ENCODE results near the gene YTHDC1.

Gene YTHDC1

DNA sequence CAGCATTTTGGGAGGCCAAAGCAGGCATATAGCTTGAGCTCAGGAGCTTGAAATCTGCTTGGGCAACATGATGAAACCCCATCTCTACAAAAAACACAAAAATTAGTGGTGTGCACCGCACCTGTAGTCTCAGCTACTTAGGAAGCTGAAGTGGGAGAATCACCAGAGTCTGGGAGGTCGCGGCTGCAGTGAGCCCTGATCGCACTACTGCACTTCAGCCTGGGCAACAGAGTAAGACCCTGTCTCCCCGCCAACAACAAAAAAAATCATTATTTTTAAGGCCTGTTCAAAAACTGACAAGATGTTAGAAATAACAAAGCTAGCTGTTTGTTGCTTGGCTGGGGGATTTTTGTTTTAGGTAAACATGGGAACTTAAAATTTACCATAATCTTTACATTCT lies 5.1 kb downstream of the YTHDC1 start:
- Mint-ChIP-seq H3K27ac (peak overlapping the region; percentile 4), H3K4me1 (ENCODE audit: low read depth) (peaks cover 40% of the 10 kb centered on the region), H3K4me3 (no peak overlapping the region), H3K9me3 (no peaks in the 10 kb centered on the region), H3K36me3 (ENCODE audit: low read depth) (peaks cover 20% of the 10 kb centered on the region), H3K27me3 (ENCODE audit: low read depth) (no peaks in the 10 kb centered on the region)
- no peak for DNase-seq (ENCODE audit: low spot score)

DNA sequence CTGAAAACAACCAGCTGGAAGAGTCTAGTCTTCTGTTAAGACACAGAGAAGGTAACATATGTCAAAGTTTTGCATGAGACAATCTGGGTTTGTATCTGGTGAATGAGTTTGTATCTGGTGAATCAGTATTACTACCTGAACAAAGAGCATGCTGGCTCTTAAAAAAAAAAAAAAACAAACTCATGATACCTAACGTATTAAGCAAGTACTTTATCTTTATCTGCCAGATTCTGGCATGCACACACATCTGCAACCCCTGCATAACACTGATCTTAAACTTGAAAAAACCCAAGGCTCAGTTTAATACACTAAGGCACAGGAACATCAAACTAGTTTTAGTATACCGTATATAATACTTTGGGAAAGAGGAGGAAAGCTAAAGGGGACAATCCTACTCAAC lies 5.8 kb downstream of the YTHDC1 start:
- Mint-ChIP-seq H3K4me3 (no peak overlapping the region), H3K4me1 (ENCODE audit: low read depth) (peaks cover 43% of the 10 kb centered on the region), H3K27ac (no peak overlapping the region), H3K27me3 (ENCODE audit: low read depth) (no peaks in the 10 kb centered on the region), H3K9me3 (no peaks in the 10 kb centered on the region), H3K36me3 (ENCODE audit: low read depth) (peaks cover 20% of the 10 kb centered on the region)
- no peak for DNase-seq (ENCODE audit: low spot score)

DNA sequence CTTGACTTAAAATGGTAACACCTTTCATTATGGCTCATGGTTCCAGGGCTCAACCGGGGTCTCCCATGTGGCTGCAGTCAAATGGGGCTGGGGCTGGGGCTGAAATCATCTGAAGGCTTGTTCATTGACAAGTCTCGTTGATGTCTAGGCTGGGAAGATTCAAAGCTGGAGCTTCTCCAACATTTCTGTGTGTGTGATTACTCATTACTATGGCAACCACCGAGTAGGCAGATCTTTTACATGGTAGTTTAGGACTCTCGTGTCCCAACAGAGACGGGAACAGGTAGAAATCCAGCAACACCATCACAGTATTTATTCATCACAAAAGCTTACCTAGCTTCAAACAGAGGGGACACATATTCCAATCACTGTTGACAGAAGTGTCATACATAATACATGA lies 7.8 kb downstream of the YTHDC1 start:
- peaks cover 19% of the 10 kb centered on the region for H3K36me3 Mint-ChIP-seq (ENCODE audit: low read depth)
- no peak for DNase-seq (ENCODE audit: low spot score)
- no peaks in the 10 kb centered on the region for H3K27me3 Mint-ChIP-seq (ENCODE audit: low read depth)
- no peak overlapping the region for H3K4me3 Mint-ChIP-seq
- H3K4me1 Mint-ChIP-seq (ENCODE audit: low read depth), result peaks cover 33% of the 10 kb centered on the region
- no peak overlapping the region for H3K27ac Mint-ChIP-seq
- H3K9me3 Mint-ChIP-seq, result no peaks in the 10 kb centered on the region

DNA sequence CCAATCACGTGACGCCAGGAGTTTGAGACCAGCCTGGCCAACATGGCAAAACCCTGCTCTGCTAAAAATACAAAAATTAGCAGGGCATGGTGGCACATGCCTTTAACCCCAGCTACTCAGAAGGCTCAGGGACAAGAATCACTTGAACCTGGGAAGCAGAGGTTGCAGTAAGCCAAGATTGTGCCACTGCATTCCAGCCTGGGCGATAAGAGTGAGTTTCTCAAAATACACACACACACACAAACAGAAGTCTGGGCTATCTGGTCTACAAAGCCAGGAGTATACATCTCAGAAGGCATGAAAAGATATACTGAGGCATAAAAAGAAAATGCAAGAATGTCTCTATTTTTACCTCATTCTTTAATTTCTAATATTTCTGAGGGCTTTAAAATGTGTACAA lies 11.3 kb downstream of the YTHDC1 start:
- no peaks in the 10 kb centered on the region for H3K9me3 Mint-ChIP-seq
- no peak overlapping the region for H3K27ac Mint-ChIP-seq
- no peak overlapping the region for H3K4me3 Mint-ChIP-seq
- H3K36me3 Mint-ChIP-seq (ENCODE audit: low read depth), result peaks cover 23% of the 10 kb centered on the region
- no peaks in the 10 kb centered on the region for H3K27me3 Mint-ChIP-seq (ENCODE audit: low read depth)
- H3K4me1 Mint-ChIP-seq (ENCODE audit: low read depth), result peaks cover 24% of the 10 kb centered on the region
- DNase-seq (ENCODE audit: low spot score), result no peak

DNA sequence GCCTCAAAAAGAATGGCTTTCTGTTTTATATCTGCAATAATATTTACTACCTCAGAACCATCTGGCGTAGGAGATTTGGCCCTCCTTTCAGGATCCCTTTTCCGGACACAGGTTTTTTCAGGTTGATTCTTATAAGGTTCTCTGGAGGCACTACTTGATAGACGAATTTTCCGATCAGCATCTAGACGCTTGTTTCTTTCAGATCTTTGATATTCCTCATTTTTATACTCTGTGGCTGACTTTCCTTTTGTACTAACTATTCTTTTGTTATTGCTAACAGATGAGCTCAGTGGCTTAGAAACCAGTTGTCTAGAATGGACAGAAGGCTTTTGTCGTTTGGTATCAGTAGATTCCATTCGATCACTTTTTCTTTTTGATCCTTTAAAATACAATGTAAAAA lies 12.4 kb downstream of the YTHDC1 start:
- Mint-ChIP-seq H3K4me1 (ENCODE audit: low read depth) (peaks cover 27% of the 10 kb centered on the region), H3K27ac (no peak overlapping the region), H3K4me3 (no peak overlapping the region), H3K9me3 (no peaks in the 10 kb centered on the region), H3K36me3 (ENCODE audit: low read depth) (peaks cover 32% of the 10 kb centered on the region), H3K27me3 (ENCODE audit: low read depth) (no peaks in the 10 kb centered on the region)
- DNase-seq (ENCODE audit: low spot score), result no peak

DNA sequence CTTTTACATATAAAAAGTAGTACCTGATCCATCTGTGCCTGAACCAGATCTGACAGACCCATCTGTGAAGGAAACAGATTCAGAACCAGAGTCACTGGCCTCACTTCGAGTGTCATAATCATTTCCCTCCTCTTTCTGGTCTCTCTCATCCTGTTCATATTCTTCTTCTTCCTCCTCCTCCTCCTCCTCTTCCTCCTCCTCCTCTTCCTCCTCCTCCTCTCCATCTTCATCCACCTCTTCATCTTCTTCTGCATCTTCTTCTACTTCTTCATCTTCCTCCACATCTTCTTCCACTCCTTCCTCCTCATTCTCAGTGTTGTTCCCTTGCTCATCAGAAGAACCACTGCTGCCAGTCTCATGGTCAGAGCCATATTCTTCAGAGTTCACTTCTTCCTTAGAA lies 12.9 kb downstream of the YTHDC1 start:
- H3K27ac Mint-ChIP-seq, result no peak overlapping the region
- H3K4me3 Mint-ChIP-seq, result no peak overlapping the region
- no peak for DNase-seq (ENCODE audit: low spot score)
- H3K36me3 Mint-ChIP-seq (ENCODE audit: low read depth), result peaks cover 34% of the 10 kb centered on the region
- H3K4me1 Mint-ChIP-seq (ENCODE audit: low read depth), result peaks cover 24% of the 10 kb centered on the region
- no peaks in the 10 kb centered on the region for H3K9me3 Mint-ChIP-seq
- no peaks in the 10 kb centered on the region for H3K27me3 Mint-ChIP-seq (ENCODE audit: low read depth)

DNA sequence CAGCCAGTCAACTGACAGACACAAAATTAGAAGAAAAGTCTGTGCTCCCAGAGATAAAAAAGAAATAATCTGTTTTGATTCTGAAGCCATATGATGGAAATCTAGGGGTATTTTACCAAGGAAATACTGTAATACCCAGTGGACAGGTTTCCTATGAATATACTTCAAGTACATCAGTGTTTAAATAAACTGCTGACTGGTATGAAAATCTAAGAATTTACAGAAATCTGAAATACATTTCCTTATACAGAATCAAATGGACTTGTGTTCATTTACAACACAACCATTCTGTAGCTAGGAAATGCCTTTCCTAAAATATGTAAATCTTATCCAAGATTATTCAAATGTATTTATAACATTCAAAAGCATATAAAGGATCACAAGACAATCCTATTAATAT lies 13.4 kb downstream of the YTHDC1 start:
- peaks cover 37% of the 10 kb centered on the region for H3K36me3 Mint-ChIP-seq (ENCODE audit: low read depth)
- H3K4me3 Mint-ChIP-seq, result no peak overlapping the region
- no peak overlapping the region for H3K27ac Mint-ChIP-seq
- no peak for DNase-seq (ENCODE audit: low spot score)
- H3K27me3 Mint-ChIP-seq (ENCODE audit: low read depth), result no peaks in the 10 kb centered on the region
- H3K9me3 Mint-ChIP-seq, result no peaks in the 10 kb centered on the region
- H3K4me1 Mint-ChIP-seq (ENCODE audit: low read depth), result peaks cover 21% of the 10 kb centered on the region

DNA sequence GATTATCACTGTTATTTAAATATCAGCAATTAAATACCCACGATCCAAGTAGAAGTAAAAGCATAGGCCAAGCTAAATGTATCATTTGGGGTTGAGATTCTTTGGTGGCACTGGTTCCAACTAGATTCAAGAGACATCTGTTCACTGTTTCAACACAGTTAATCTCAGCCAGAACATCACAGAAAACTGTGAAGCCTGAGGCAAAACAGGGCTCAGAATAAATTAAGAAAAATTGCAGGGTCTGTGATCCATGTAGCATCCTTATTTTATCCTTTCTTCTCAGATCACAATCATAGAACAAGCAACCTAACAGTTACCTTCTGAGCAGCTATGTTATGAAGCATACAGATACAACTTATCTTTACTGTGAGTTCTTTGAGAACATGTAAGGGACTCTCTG lies 23.7 kb downstream of the YTHDC1 start:
- Mint-ChIP-seq H3K36me3 (ENCODE audit: low read depth) (peaks cover 51% of the 10 kb centered on the region), H3K27ac (no peak overlapping the region)
- DNase-seq (ENCODE audit: low spot score), result no peak

DNA sequence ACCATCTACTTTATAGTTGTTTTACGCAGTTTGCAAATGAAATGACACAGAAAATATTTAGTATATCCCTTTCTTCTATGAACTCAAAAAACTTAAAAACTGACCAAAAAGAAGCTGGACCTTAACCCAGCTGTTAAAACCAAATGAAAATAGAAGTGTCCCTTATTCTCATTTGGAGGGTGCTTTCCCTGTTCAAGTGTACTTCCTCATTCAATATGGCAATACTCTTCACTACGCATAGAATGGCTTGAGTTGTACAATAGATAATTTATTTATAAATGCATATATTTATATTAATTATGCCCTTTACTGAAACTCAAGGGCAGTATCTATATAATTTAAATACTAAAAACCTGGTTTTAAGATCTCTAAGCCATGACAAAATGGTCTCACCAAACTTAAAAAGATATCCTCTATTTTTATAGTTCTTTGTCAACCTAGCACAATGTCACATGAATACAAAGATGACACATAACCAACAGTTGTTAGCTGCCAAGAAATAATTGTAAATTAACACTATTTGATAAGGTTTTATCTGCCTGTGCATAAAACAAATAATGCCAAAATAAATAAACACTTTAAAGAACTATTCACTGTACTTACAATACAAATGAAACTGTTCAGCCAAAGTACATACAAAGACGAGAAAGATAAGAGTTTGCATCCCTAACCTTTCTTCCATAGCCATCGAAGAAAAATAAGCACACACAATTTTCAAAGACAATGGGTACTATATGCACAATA lies 25.2 kb downstream of the YTHDC1 start:
- no peaks in the 10 kb centered on the region for H3K9me3 Mint-ChIP-seq
- peaks cover 51% of the 10 kb centered on the region for H3K36me3 Mint-ChIP-seq (ENCODE audit: low read depth)
- DNase-seq (ENCODE audit: low spot score), result no peak
- H3K4me1 Mint-ChIP-seq (ENCODE audit: low read depth), result peaks cover 2% of the 10 kb centered on the region
- H3K27me3 Mint-ChIP-seq (ENCODE audit: low read depth), result no peaks in the 10 kb centered on the region
- no peak overlapping the region for H3K4me3 Mint-ChIP-seq
- peak overlapping the region; percentile 8 for H3K27ac Mint-ChIP-seq

More for the DNA sequence above, 23.7 kb downstream of the YTHDC1 start:
- H3K4me3 Mint-ChIP-seq, result no peak overlapping the region
- peaks cover 2% of the 10 kb centered on the region for H3K4me1 Mint-ChIP-seq (ENCODE audit: low read depth)
- H3K9me3 Mint-ChIP-seq, result no peaks in the 10 kb centered on the region
- no peaks in the 10 kb centered on the region for H3K27me3 Mint-ChIP-seq (ENCODE audit: low read depth)

DNA sequence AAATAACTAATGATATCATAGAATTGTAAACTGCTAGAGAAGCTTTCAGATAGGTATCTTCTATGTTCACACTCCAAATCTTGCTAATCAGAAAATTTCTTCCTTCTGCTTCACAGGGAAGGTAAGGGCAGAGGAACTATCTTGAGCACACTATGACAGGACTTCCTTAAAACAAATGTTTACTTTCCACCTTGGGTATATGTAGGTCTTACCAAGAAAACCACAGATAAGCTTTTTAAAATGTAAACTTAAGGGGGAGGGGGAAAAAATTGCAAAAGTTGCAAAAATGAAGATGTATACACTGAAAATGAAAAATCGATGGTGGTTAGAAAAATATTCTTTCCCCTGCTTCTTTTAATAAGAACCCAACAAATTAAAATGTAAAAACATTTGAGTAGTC lies 30.9 kb downstream of the YTHDC1 start:
- Mint-ChIP-seq H3K4me1 (ENCODE audit: low read depth) (peaks cover 11% of the 10 kb centered on the region), H3K9me3 (no peaks in the 10 kb centered on the region), H3K27ac (peak overlapping the region; percentile 64), H3K36me3 (ENCODE audit: low read depth) (peaks cover 48% of the 10 kb centered on the region), H3K4me3 (peak overlapping the region; percentile 7), H3K27me3 (ENCODE audit: low read depth) (no peaks in the 10 kb centered on the region)
- no peak for DNase-seq (ENCODE audit: low spot score)

DNA sequence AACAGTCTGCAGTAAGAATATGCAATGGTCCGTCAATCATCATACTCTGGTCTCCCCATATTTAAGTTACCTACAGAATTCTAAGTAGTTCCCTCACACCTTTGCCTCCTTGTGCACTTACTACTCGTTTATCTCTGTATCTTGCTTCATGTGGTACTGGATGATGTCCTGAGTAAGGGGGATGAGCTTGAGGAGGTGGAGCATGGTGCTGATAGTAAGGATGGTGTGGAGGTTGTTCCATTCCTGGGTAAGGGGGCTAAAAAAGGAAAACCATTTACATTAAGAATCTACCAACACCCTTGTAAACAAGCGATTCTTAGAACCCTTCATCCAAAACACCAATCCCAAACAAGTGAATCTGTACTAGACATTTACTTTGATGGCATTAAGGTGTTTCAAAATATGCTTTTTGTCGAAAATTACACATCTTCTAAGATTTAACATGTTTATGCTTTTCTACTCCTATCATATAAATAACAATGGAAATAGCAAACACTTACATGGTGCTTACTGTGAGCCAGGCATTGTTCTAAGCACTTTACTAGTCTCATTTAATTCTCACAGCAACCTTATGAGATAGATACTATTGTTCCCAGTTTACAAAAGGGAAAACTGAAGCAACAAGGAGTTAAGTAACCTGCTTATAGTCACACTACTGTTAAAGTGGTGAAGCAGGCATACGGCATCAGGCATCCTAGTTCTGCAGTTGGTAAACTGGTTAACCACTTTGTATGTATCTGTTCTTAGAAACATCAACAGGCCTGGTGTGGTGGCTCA lies 33.5 kb downstream of the YTHDC1 start:
- H3K27ac Mint-ChIP-seq, result no peak overlapping the region

DNA sequence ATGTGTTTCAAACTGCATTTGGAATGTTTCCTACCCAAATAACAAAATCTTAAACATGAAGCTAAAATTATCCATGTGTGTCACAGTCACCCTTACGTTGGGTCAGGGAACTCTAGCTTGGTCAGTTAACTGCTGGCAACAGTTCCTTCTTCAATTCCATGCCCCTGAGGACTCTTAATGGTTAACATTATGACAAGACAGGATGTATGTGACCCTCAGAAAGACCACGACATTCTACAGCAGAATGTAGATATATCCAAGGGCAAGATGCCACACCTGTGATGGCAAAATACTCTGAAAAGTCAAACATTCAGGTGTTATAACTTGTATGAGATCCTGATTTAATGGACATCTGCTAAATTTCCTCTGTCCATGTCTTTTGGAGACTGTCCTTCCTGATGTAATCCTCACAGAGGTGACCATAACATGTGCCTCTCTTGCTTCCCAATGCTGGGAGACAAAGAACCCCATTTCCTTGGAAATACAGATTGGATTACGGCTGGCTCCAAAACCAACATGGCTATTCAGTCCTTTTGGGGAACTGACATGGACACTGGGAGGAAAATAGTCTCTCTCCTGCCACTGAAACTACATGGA lies 39.1 kb downstream of the YTHDC1 start:
- Mint-ChIP-seq H3K27me3 (ENCODE audit: low read depth) (peaks cover 7% of the 10 kb centered on the region), H3K27ac (no peak overlapping the region), H3K4me3 (no peak overlapping the region), H3K9me3 (no peaks in the 10 kb centered on the region), H3K36me3 (ENCODE audit: low read depth) (peaks cover 27% of the 10 kb centered on the region), H3K4me1 (ENCODE audit: low read depth) (no peaks in the 10 kb centered on the region)
- no peak for DNase-seq (ENCODE audit: low spot score)

More for the DNA sequence above, 33.5 kb downstream of the YTHDC1 start:
- Mint-ChIP-seq H3K27me3 (ENCODE audit: low read depth) (no peaks in the 10 kb centered on the region), H3K9me3 (no peaks in the 10 kb centered on the region), H3K36me3 (ENCODE audit: low read depth) (peaks cover 48% of the 10 kb centered on the region), H3K4me3 (no peak overlapping the region), H3K4me1 (ENCODE audit: low read depth) (peaks cover 11% of the 10 kb centered on the region)
- no peak for DNase-seq (ENCODE audit: low spot score)

DNA sequence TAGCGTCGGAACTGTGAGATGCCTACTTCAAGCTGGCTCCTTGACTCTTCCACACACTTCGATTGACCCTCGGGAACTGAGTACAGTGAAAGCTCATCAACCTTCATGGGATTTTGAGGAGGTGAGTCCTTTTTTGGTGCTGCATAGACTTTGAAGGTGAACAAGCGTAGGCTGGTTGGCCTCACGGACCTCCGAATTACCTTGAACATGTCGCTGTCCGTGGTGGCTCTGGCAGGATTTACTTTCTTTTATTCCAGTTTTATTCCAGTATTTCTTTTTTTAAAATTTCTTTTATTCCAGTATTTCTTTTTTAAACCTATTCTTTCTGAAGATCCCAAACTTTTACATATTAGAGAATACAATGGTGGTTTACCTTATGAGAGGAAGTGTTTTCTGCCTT lies 45.2 kb downstream of the YTHDC1 start:
- no peaks in the 10 kb centered on the region for H3K36me3 Mint-ChIP-seq (ENCODE audit: low read depth)
- H3K9me3 Mint-ChIP-seq, result no peaks in the 10 kb centered on the region
- no peak for DNase-seq (ENCODE audit: low spot score)
- peaks cover 13% of the 10 kb centered on the region for H3K27me3 Mint-ChIP-seq (ENCODE audit: low read depth)
- H3K4me1 Mint-ChIP-seq (ENCODE audit: low read depth), result no peaks in the 10 kb centered on the region
- no peak overlapping the region for H3K4me3 Mint-ChIP-seq
- no peak overlapping the region for H3K27ac Mint-ChIP-seq
